Measurements from ENCODE around the gene GNA12. TPM values are rescaled to one million over a fixed set of nuclear protein-coding genes. Genes with fewer than 3 reads are reported as not detected.

The GNA12 gene
- polyA plus RNA-seq, 1 donor (not counting 4 experiments of a cell fraction or from before 2014, with no cell fraction given) = 35.5 TPM

- H3K4me2 ChIP-seq (ENCODE audit: control insufficient read depth, extremely low read depth, insufficient read depth, low read depth, low read length) = no peak overlapping the region
- peaks cover 5 to 13% of the 10 kb centered on the region in 2 experiments for H3K36me3 ChIP-seq (ENCODE audit: control insufficient read depth in 2 of 2, extremely low read depth in 1 of 2, insufficient read depth in 2 of 2, low read length in 2 of 2)
- dilution Hi-C loops (cut with MboI; ENCODE audit: extremely low pct_ligation_motif_present, low sequenced_read_pairs) = no loop called here
- H2AFZ ChIP-seq (ENCODE audit: control insufficient read depth, low read length) = no peak overlapping the region
- TF ChIP-seq EZH2 (IDR thresholded peaks at IDR 0.05; ENCODE audit: low read length) = no peak
- TF ChIP-seq CTCF (optimal IDR thresholded peaks at IDR 0.05 in 1 of 3, IDR thresholded peaks at IDR 0.05 in 1 of 3, conservative IDR thresholded peaks at IDR 0.05 in 1 of 3; ENCODE audit: extremely low read depth in 1 of 3, insufficient read depth in 2 of 3, low read length in 3 of 3) = no peak
- H3K79me2 ChIP-seq (ENCODE audit: control insufficient read depth, insufficient read depth, low read length) = peaks cover 11% of the 10 kb centered on the region
- H3K4me3 ChIP-seq (ENCODE audit: control insufficient read depth in 2 of 3, extremely low read depth in 1 of 3, insufficient read depth in 2 of 3, low read depth in 1 of 3, low read length in 3 of 3) = no peak overlapping the region
- H3K9ac ChIP-seq (ENCODE audit: control insufficient read depth, extremely low read depth, insufficient read depth, low read length) = no peak overlapping the region
- H3K4me1 ChIP-seq (ENCODE audit: control insufficient read depth, extremely low read depth, insufficient read depth, low read length) = no peaks in the 10 kb centered on the region
- H3K27ac ChIP-seq (ENCODE audit: control insufficient read depth, insufficient read depth, low read length) = no peak overlapping the region
- no peaks in the 10 kb centered on the region for H4K20me1 ChIP-seq (ENCODE audit: control insufficient read depth, extremely low read depth, insufficient read depth, low read length)
- no peaks in the 10 kb centered on the region for H3K9me3 ChIP-seq (ENCODE audit: control insufficient read depth, low read depth, low read length)
- no peaks in the 10 kb centered on the region for H3K27me3 ChIP-seq (ENCODE audit: control insufficient read depth, extremely low read depth, insufficient read depth, low read length)
- no peak for DNase-seq (ENCODE audit: low read depth, low spot score)
- H3K9me1 ChIP-seq (ENCODE audit: control insufficient read depth, extremely low read depth, insufficient read depth, low read length) = no peaks in the 10 kb centered on the region
- FAIRE-seq = no peak
These were observed 111.0 kb downstream of the GNA12 start for GRCh38 chr7:2732959-2733584.

DNA sequence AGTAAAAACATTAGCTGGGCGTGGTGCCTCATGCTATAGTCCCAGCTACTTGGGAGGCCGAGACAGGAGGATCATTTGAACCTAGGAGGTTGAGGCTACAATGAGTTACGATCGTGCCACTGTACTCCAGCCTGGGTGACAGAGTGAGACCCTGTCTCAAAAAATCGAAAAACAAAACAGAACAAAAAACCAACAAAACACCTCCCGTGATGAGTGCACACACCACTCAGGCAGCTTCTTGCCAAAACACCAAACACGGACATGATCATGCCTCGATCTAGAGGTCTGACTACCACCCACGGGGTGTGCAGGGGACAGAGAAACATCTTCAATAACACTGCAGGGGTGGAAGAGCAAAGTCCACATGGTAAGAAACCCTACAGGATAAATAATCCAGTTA, 111.7 kb downstream of the GNA12 start:
- no peak overlapping the region for H3K27ac ChIP-seq (ENCODE audit: control insufficient read depth, insufficient read depth, low read length)
- TF ChIP-seq CTCF (optimal IDR thresholded peaks at IDR 0.05 in 1 of 3, IDR thresholded peaks at IDR 0.05 in 1 of 3, conservative IDR thresholded peaks at IDR 0.05 in 1 of 3; ENCODE audit: extremely low read depth in 1 of 3, insufficient read depth in 2 of 3, low read length in 3 of 3) (no peak), EZH2 (IDR thresholded peaks at IDR 0.05; ENCODE audit: low read length) (no peak)
- H4K20me1 ChIP-seq (ENCODE audit: control insufficient read depth, extremely low read depth, insufficient read depth, low read length) = no peaks in the 10 kb centered on the region
- no peak overlapping the region for H3K9ac ChIP-seq (ENCODE audit: control insufficient read depth, extremely low read depth, insufficient read depth, low read length)
- H2AFZ ChIP-seq (ENCODE audit: control insufficient read depth, low read length) = no peak overlapping the region
- DNase-seq (ENCODE audit: low read depth, low spot score) (no peak), FAIRE-seq (no peak)
- H3K4me1 ChIP-seq (ENCODE audit: control insufficient read depth, extremely low read depth, insufficient read depth, low read length) = no peaks in the 10 kb centered on the region
- no peak overlapping the region for H3K4me3 ChIP-seq (ENCODE audit: control insufficient read depth in 2 of 3, extremely low read depth in 1 of 3, insufficient read depth in 2 of 3, low read depth in 1 of 3, low read length in 3 of 3)
- peaks cover 5 to 13% of the 10 kb centered on the region in 2 experiments for H3K36me3 ChIP-seq (ENCODE audit: control insufficient read depth in 2 of 2, extremely low read depth in 1 of 2, insufficient read depth in 2 of 2, low read length in 2 of 2)
- no peaks in the 10 kb centered on the region for H3K27me3 ChIP-seq (ENCODE audit: control insufficient read depth, extremely low read depth, insufficient read depth, low read length)
- H3K4me2 ChIP-seq (ENCODE audit: control insufficient read depth, extremely low read depth, insufficient read depth, low read depth, low read length) = no peak overlapping the region
- H3K9me3 ChIP-seq (ENCODE audit: control insufficient read depth, low read depth, low read length) = no peaks in the 10 kb centered on the region
- dilution Hi-C loops (cut with MboI; ENCODE audit: extremely low pct_ligation_motif_present, low sequenced_read_pairs) = no loop called here
- no peaks in the 10 kb centered on the region for H3K9me1 ChIP-seq (ENCODE audit: control insufficient read depth, extremely low read depth, insufficient read depth, low read length)
- H3K79me2 ChIP-seq (ENCODE audit: control insufficient read depth, insufficient read depth, low read length) = peaks cover 11% of the 10 kb centered on the region

Data from keratinocyte (primary cell).